GM21423 (cell line): ENCODE measurements around the gene GLB1L.
A peak's percentile ranks its signal among the peaks of the same experiment; 100 is the strongest.

ENCODE experiments used
- ATAC-seq: cut with Tn5 transposase; IDR thresholded peaks from one replicate; pipeline ENCODE4 v1.9.1; 2021; ENCODE audit warnings: mild to moderate bottlenecking, moderate library complexity; ENCODE audit not compliant: unreplicated experiment

Gene GLB1L

GRCh38 chr2:219228041-219228910 lies 17.0 kb downstream of the GLB1L start:
- no peak for ATAC-seq

GRCh38 chr2:219225350-219225749 lies 19.9 kb downstream of the GLB1L start:
- no peak for ATAC-seq

DNA sequence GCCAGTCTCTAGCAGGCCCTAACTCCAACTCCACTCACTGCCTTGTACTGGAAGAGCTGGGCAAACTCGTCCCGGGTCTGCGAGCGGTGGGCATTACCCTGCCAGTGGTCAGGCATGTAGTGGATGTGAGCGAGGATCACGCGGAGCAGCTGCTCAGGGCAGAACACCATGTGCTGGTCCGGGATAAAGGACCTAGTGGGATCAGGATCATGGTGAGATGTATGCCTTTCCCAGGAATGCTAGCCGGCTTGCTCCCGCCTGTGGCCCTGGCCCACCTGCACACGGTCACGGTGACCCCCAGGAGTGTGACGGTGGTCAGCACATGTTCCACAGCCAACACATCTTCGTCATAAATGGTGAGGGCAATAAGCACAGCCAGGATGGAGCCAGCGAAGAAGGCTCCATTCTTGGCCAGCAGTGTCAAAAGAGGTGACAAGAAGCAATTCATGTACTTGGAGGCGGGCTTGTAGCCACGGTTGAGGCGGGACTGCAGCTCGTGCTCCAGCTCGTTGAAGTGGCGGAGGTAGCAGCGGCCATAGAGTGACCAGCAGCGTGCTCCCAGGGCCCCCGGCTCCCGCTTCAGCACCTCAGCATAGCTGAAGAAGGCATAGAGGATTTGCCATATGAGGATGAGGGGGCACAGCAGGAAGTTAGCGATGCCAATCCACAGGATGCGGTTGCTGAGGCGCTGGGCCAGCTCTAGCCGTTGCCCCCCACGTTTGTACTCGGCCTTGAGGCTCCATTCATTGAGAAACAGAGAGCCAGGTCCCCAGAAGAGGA lies 21.2 kb downstream of the GLB1L start:
- ATAC-seq: no peak

DNA sequence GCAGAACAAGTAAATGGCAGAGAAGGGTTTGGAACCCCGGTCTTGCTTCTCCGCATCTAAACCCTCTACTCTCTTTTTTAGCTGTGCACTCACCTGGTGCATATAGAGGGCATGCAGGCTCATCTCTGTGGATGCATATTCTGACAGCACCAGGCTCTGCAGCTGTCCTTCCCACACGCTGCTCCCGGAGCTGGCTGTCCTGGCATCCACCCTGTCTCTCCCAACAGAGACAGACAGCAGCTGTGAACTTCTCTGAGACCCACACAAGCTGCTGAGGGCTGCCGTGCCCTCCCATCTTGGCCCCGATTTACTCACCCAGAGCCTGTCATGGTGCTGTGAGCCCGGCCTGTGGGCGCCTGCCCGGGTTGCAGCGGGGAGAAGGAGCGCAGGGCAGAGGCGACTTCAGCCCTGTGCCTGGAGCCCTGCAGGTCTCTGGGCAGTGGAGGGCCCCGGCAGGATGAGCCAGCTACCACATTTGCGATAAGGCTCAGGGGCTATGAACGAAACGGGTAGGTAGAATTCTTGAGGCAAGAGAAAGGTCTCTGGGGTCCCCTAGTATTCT lies 23.2 kb downstream of the GLB1L start:
- no peak for ATAC-seq

- no peak for ATAC-seq
These were observed 24.4 kb downstream of the GLB1L start for GRCh38 chr2:219220652-219221402.

DNA sequence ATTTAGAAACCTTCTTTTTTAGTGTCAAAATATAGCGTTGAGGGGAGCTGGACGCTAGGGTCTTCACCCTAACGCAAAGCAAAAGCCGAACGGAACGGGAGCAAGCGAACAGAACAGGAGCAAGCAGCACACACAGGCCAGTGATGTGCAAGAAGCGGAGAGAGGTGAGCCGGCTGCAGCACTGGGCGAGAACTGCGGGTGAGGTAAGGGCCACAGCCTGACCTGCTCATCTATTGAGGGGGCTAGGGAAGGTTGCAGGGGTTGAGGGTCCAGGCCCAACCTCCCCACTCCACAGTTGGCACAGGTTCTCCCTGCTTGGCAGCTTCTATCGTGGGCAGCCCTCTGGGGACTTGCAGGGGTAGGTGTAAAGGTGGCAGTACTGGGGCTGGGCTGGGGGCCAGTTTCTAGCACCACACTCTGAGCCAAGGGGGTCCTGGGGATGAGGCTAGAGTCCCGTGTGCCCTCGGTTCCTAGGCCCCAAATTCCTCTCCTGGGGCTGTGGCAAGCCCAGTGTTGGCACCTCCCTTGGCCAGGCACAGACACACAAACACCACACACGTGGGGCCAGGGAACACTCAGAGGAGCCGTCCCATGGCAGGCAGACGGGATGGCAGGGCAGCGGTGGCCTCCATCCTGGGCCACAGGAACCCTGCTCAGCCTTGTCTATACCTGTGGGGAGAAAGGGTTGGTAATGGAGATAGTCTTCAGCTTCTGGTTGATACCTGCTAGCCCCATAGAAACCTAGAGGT lies 25.3 kb downstream of the GLB1L start:
- ATAC-seq: no peak

GRCh38 chr2:219218732-219219701 lies 26.2 kb downstream of the GLB1L start, which contains the start of gene ABCB6:
Gene ABCB6, minus strand, starts transcription at chr2:219218958. Its CDS starts 285 bp downstream, at chr2:219218673.
- ATAC-seq: peak; percentile 83

DNA sequence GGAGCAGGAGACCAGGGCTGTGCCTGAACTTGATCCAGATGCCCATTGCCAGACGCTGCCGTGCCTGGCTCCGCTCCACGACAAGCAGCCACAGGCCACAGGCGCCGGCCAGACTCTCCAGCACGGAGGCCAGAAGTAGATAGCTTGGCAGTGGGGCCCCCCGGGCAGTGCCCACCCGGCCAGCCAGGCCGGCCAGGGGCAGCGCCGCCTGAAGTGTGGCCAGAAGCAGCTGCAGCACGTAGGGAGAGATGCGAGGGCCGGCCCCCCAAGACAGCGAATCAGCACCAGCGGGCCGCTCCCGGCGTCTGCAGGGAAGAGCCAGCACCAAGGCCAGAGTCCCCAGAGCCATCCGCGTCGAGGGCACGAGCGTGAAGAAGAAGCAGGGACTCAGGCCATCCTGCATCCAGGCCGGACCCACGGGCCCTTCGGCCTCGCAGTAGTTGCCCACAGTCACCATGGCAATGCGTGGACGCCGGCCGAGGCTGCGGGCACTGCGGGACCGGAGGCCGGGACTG lies 27.0 kb downstream of the GLB1L start:
- peak; percentile 23 for ATAC-seq

GRCh38 chr2:219216535-219216915 lies 28.7 kb downstream of the GLB1L start:
- no peak for ATAC-seq

GRCh38 chr2:219215871-219216534 lies 29.2 kb downstream of the GLB1L start:
- no peak for ATAC-seq

DNA sequence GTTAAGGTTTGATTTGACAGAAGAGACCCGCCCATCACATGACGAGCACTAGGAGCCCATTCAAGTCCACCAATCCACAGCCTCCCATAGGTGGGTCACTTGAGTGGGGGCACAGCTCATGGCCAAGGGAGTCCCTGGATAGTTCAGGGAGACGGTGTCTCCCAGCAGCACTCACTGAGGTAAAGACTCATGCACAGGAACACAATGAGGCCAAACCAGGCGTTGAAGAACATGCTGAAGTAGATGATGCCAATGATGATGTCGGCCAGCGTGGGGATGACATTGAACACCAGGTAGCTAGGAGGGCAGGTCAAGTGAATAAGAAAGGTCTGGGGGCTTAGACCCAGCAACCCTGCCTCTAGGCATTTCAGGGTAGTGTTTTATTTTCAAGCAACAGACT lies 30.5 kb downstream of the GLB1L start:
- ATAC-seq: no peak

DNA sequence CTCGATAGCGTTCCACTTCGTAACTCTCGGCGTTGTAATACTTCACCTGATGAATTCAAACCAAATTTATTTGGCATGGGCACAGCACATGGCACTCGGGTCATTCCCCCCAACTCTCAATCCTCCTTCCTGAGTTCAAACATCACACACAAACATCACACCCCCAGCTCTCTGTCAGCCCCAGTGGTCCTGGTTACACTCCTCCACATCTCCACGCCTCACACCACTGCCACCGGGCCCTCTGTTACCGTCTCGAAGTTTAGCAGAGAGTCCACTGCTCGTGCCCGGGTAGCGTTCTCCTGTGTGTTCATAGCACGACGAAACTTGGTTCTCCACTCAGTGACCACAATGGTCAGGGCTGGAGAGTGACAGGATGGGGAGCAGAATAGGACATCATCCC lies 31.1 kb downstream of the GLB1L start:
- no peak for ATAC-seq

DNA sequence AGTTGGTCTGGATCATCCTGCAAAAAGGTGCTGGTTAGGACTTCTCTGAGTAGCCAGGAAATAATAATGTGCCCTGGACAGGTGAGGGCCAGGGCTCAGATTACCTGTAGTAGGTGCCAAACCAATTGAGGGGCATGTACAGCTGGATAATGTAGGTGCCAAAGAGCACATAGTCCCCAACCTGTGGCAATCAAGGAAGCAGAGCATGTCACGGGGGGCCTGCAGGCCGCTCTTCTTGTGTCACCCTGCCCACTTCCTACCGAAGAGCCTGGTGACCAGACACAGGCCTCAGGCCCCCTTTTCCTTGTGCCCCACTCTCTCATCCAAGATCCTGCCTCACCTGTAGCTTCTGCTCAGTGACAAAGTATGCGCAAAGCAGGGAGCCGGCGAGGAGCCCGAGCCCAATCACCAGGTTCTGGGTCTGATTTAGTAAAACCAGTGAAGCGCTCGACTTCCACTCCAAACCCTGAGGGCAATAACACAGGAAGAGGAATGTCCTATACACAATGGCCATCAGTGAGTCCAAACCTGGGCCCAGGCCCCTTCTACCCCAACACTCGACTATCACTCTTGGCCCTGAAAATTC lies 31.7 kb downstream of the GLB1L start:
- no peak for ATAC-seq

- ATAC-seq: no peak
These were observed 32.2 kb downstream of the GLB1L start for GRCh38 chr2:219213026-219213415.

GRCh38 chr2:219210886-219211362 lies 34.3 kb downstream of the GLB1L start:
- ATAC-seq: no peak

DNA sequence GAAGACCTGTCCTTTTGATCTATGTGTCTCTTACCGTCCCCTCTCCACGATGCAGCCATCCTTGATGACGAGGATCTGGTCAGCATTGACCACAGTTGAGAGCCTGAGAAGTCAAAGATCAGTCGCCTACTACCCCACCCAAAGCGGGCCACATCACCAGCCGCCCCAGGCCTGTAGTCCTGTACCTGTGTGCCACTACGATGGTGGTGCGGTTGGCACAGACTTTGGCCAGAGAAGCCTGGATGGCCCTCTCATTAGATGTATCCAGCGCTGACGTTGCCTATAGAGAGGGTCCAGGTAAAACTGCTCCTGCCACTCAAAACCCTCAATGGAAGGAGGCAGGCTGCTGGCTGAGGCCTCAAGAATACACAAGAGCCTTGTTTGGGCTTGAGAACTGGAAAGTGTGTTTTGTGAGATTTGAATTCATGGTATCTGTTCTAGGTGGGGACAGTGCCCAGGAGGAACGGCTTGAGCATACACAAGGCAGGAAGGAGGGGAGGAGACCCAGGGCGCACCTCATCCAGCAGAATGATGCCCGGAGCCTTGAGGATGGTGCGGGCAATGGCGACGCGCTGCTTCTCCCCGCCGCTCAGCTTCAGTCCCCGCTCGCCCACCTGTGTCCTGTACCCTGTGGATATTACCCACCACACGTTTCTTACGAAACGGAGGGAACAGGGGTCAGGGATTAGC lies 34.9 kb downstream of the GLB1L start:
- ATAC-seq: no peak
